GM10266 (cell line): Measurements from ENCODE around the gene RXYLT1.

Source experiments
- DNase-seq: peaks from one replicate; pipeline ENCODE4 v3.0.0; 2012; ENCODE audit errors: extremely low spot score
- TF ChIP-seq, protein P1 (sequence below): IDR thresholded peaks from 2 replicates; pipeline ENCODE4 v1.5.1; 2012; ENCODE audit warnings: mild to moderate bottlenecking, low read depth; ENCODE audit not compliant: control insufficient read depth, insufficient read depth; ENCODE audit errors: missing control alignments

Gene RXYLT1

DNA sequence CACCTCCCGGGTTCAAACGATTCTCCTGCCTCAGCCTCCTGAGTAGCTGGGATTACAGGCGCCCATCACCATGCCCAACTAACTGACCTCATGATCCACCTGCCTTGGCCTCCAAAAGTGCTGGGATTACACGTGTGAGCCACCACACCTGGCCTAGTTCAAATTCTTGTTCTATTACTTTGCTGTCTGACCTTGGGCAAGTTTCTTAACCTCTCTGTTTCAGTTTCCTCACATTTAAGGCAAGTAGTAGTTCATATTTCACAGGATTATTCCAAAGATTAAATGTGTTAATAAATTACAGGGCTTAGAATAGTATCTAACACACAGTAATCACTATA is 10.9 kb downstream of the RXYLT1 start:
- TF ChIP-seq, protein P1, sequence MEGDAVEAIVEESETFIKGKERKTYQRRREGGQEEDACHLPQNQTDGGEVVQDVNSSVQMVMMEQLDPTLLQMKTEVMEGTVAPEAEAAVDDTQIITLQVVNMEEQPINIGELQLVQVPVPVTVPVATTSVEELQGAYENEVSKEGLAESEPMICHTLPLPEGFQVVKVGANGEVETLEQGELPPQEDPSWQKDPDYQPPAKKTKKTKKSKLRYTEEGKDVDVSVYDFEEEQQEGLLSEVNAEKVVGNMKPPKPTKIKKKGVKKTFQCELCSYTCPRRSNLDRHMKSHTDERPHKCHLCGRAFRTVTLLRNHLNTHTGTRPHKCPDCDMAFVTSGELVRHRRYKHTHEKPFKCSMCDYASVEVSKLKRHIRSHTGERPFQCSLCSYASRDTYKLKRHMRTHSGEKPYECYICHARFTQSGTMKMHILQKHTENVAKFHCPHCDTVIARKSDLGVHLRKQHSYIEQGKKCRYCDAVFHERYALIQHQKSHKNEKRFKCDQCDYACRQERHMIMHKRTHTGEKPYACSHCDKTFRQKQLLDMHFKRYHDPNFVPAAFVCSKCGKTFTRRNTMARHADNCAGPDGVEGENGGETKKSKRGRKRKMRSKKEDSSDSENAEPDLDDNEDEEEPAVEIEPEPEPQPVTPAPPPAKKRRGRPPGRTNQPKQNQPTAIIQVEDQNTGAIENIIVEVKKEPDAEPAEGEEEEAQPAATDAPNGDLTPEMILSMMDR, result no peak
- no peak for DNase-seq

DNA sequence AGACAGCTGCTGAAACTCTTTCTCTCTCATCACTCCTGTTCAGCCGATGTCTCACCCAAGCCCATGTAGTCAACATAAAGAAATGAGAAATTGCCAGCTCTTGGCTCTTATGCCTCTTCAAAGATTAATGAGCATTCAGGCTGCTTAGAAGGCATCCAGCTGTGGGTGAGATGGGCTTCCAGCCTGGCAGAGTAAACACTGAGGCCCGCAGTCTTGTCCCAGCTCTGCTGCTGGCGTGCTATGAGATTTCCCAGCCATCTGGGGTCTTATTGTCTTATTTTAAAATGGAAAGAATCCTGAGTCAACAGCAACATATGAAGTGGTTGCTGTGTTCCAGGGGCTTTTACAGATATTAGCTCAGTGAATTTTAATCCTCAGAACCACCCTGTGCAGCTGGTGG is 12.6 kb downstream of the RXYLT1 start:
- TF ChIP-seq, protein P1, result no peak
- no peak for DNase-seq

DNA sequence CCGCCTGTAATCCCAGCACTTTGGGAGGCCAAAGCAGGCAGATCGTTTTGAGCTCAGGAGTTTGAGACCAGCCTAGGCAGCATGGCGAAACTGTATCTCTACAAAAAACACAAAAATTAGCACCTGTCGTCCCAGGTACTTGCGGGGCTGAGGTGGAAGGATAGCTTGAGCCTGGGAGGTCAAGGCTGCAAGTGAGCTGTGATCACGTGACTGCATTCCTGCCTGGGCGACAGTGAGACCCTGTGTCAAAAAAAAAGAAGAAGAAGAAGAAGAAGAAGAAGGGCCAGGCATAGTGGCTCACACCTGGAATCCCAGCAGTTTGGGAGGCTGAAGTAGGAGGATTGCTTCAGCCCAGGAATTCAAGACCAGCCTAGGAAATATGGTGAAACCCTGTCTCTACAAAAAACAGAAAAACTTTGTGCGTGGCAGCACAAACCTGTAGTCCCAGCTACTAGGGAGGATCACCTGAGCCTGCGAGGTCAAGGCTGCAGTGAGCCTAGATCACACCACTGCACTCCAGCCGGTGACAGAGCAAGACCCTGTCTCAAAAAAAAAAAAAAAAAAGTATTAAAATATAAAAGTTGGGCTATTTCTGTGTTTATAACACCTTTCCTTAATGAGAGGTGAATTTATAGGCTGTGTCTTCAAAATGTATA is 15.5 kb downstream of the RXYLT1 start:
- no peak for DNase-seq
- TF ChIP-seq, protein P1, result no peak

DNA sequence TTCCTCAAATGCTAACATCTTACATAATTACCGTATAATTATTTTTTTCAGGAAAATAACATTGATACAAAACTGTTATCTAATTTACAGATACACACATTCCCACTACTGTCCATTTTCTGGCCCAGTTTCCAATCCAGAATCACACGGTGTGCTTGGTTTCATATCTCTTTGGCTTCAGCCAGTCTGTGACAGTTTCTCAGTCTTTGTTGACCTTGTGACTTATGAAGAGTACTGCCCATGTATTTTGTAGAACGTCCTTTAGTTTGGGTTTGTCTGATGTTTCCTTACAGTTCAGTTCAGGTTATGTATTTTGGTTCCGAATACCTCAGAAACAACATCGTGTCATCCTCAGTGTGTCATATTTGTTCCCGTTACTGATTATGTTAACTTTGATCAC is 16.2 kb downstream of the RXYLT1 start:
- TF ChIP-seq, protein P1, result no peak
- DNase-seq, result no peak

DNA sequence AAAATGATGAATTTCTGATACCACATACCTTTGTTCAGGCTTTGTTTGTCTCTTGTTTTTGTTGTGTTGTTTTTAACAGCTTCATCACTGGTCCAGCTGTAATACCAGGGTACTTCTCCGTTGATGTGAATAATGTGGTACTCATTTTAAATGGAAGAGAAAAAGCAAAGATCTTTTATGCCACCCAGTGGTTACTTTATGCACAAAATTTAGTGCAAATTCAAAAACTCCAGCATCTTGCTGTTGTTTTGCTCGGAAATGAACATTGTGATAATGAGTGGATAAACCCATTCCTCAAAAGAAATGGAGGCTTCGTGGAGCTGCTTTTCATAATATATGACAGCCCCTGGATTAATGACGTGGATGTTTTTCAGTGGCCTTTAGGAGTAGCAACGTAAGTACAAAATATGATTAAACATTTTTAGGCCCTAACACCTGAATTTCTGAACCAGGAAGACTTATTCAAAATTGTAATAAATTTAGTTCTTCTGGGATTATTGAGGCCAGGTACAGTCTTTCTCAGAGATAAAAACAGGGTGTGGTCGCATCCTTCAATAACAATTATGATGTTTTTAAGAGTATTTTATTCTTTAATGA is 22.4 kb downstream of the RXYLT1 start:
- TF ChIP-seq, protein P1, result peak; percentile 35

DNA sequence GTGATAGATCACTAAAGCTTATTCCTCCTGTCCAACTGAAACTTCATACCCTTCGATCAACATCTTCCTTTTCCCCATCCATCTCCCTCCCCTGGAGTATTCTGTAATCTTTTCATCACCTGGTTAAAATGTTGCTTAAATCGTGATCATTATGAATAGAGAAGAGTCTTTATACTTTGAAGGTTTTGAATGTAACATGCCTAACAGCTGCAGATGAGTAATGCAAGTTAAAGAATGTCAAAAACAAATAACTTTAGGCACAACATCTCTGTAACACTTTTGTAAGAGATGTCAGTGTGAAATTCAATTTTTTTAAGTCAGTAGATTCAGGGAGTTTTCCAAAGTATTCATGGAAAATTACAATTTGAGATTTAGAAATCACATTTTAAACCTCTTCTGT is 25.0 kb downstream of the RXYLT1 start:
- TF ChIP-seq, protein P1, result no peak
- no peak for DNase-seq

More for the DNA sequence above, 22.4 kb downstream of the RXYLT1 start:
- no peak for DNase-seq
